Endodermal cell (in vitro differentiated cells): Measurements from ENCODE around the gene CTAGE9. TPM values are rescaled to one million over a fixed set of nuclear protein-coding genes. Genes with fewer than 3 reads are reported as not detected.

Experiments used
- DNase-seq: peaks from one replicate; pipeline ENCODE4 v3.0.0-alpha.2; 2017
- H3K27ac ChIP-seq: 2 replicates; pipeline ENCODE4 v1.5.1; 2013; ENCODE audit warnings: mild to moderate bottlenecking, low read depth, low read length, moderate library complexity
- H3K27me3 ChIP-seq: 2 replicates; pipeline ENCODE4 v1.6.1; 2013; ENCODE audit warnings: mild to moderate bottlenecking, low read length, moderate library complexity; ENCODE audit not compliant: insufficient read depth, control insufficient read depth, poor library complexity, severe bottlenecking
- H3K36me3 ChIP-seq: 2 replicates; pipeline ENCODE4 v1.7.0; 2013; ENCODE audit warnings: mild to moderate bottlenecking, low read length, moderate library complexity; ENCODE audit not compliant: control insufficient read depth, insufficient read depth
- H3K4me1 ChIP-seq: one replicate; pipeline ENCODE4 v1.7.0; 2013; ENCODE audit warnings: low read length; ENCODE audit not compliant: control insufficient read depth, insufficient read depth
- H3K4me3 ChIP-seq: 2 replicates; pipeline ENCODE4 v1.5.1; 2013; ENCODE audit warnings: mild to moderate bottlenecking, low read length, moderate library complexity
- H3K9ac ChIP-seq: 2 replicates; pipeline ENCODE4 v1.6.1; 2013; ENCODE audit warnings: mild to moderate bottlenecking, low read length, moderate library complexity; ENCODE audit not compliant: poor library complexity, severe bottlenecking; ENCODE audit errors: extremely low read depth
- H3K9me3 ChIP-seq: 2 replicates; pipeline ENCODE4 v1.6.1; 2013; ENCODE audit warnings: mild to moderate bottlenecking, low read length, moderate library complexity; ENCODE audit not compliant: control insufficient read depth
- H3K27ac Mint-ChIP-seq: 2 replicates; pipeline ENCODE4 v1.8.0; 2020; ENCODE audit warnings: mixed read lengths
- H3K27me3 Mint-ChIP-seq: 2 replicates; pipeline ENCODE4 v1.8.0; 2021; ENCODE audit warnings: mild to moderate bottlenecking, mixed read lengths; ENCODE audit not compliant: insufficient read depth
- H3K36me3 Mint-ChIP-seq: 2 replicates; pipeline ENCODE4 v1.8.0; 2020; ENCODE audit warnings: low read depth, mixed read lengths
- H3K4me1 Mint-ChIP-seq: 2 replicates; pipeline ENCODE4 v1.8.0; 2020; ENCODE audit warnings: mixed read lengths
- H3K4me3 Mint-ChIP-seq: 2 replicates; pipeline ENCODE4 v1.8.0; 2020; ENCODE audit warnings: mild to moderate bottlenecking, moderate library complexity, mixed read lengths
- H3K9me3 Mint-ChIP-seq: 2 replicates; pipeline ENCODE4 v1.8.0; 2020; ENCODE audit warnings: mild to moderate bottlenecking, mixed read lengths
- CTCF ChIP-seq: fragments of 200-600 bp; sonication (generic); conservative IDR thresholded peaks from 2 replicates; pipeline ENCODE4 v1.5.0; 2021; ENCODE audit warnings: antibody characterized with exemption, mild to moderate bottlenecking
- WGBS, 2 experiments: methylation state at CpG; one replicate each; pipeline versions ENCODE4 v1.1.5 to v1.1.7; 2013; ENCODE audit warnings: missing lambda C conversion rate in 2 of 2, mixed read lengths in 1 of 2; ENCODE audit not compliant: insufficient coverage in 1 of 2, insufficient read length in 1 of 2; 5-methylcytosine and 5-hydroxymethylcytosine counted together
- total RNA-seq, 2 donors: library from RNA; stranded (reverse); fragmentation: NEBNext Ultra II Directional in 1 of 2; extraction: Animal tissue kit (Norgen Biotek cat#: 25700) in 1 of 2; gene quantifications; 2 replicates in 1 of 2; 3 replicates in 1 of 2; pipeline ENCODE4 v1.2.1, GENCODE V29; 2021

Gene CTAGE9
- total RNA-seq, 2 donors from 2014 or later = not detected

- no peaks in the 10 kb centered on the region for H3K27me3 ChIP-seq
- no peaks in the 10 kb centered on the region for H3K4me1 Mint-ChIP-seq
- H3K27ac Mint-ChIP-seq = no peak overlapping the region
- no peaks in the 10 kb centered on the region for H3K4me1 ChIP-seq
- no peaks in the 10 kb centered on the region for H3K9me3 Mint-ChIP-seq
- no peak overlapping the region for H3K4me3 ChIP-seq
- no peak overlapping the region for H3K27ac ChIP-seq
- H3K4me3 Mint-ChIP-seq = no peak overlapping the region
- no peaks in the 10 kb centered on the region for H3K36me3 ChIP-seq
- H3K9ac ChIP-seq = no peak overlapping the region
- no peaks in the 10 kb centered on the region for H3K36me3 Mint-ChIP-seq
- H3K27me3 Mint-ChIP-seq = no peaks in the 10 kb centered on the region
- H3K9me3 ChIP-seq = no peaks in the 10 kb centered on the region
- DNase-seq = no peak
- TF ChIP-seq CTCF = no peak
- 92 to 96% methylated on average over 5 of the region's 5 CpGs for WGBS, 2 experiments
Observed at GRCh38 chr6:131739136-131739535, 28.3 kb upstream of the CTAGE9 start.

GRCh38 chr6:131736811-131737210, 26.0 kb upstream of the CTAGE9 start:
- H3K27me3 ChIP-seq = no peaks in the 10 kb centered on the region
- H3K27ac ChIP-seq = no peak overlapping the region
- Mint-ChIP-seq H3K4me1 (no peaks in the 10 kb centered on the region), H3K36me3 (no peaks in the 10 kb centered on the region), H3K9me3 (no peaks in the 10 kb centered on the region), H3K27ac (no peak overlapping the region), H3K4me3 (no peak overlapping the region), H3K27me3 (no peaks in the 10 kb centered on the region)
- 86 to 94% methylated on average over 1 of the region's 1 CpG for WGBS, 2 experiments
- TF ChIP-seq CTCF = no peak
- H3K36me3 ChIP-seq = no peaks in the 10 kb centered on the region
- no peaks in the 10 kb centered on the region for H3K9me3 ChIP-seq
- no peak overlapping the region for H3K9ac ChIP-seq
- DNase-seq = no peak
- H3K4me1 ChIP-seq = no peaks in the 10 kb centered on the region
- no peak overlapping the region for H3K4me3 ChIP-seq

- WGBS, 2 experiments = 90% methylated on average over 4 to 9 of the region's 9 CpGs
- Histone ChIP-seq H3K4me3 (no peak overlapping the region), H3K9ac (no peak overlapping the region), H3K27ac (no peak overlapping the region), H3K9me3 (no peaks in the 10 kb centered on the region), H3K27me3 (no peaks in the 10 kb centered on the region), H3K4me1 (no peaks in the 10 kb centered on the region), H3K36me3 (no peaks in the 10 kb centered on the region)
- DNase-seq = no peak
- no peak overlapping the region for H3K27ac Mint-ChIP-seq
- no peak overlapping the region for H3K4me3 Mint-ChIP-seq
- H3K4me1 Mint-ChIP-seq = no peaks in the 10 kb centered on the region
- no peaks in the 10 kb centered on the region for H3K27me3 Mint-ChIP-seq
- no peaks in the 10 kb centered on the region for H3K9me3 Mint-ChIP-seq
- TF ChIP-seq CTCF = no peak
- no peaks in the 10 kb centered on the region for H3K36me3 Mint-ChIP-seq
Observed at GRCh38 chr6:131736003-131736596, 25.3 kb upstream of the CTAGE9 start.
